HTR-8/SVneo (cell line): Measurements from ENCODE around the gene SGK1.
A peak's percentile ranks its signal among the peaks of the same experiment; 100 is the strongest.

Experiments
- DNase-seq: peaks from one replicate; pipeline ENCODE4 v3.0.0; 2011; ENCODE audit warnings: low spot score, mixed read lengths; ENCODE audit not compliant: insufficient read length
- FAIRE-seq: peaks from 2 replicates; lab custom pipeline; 2011; peaks lifted over from hg19 to GRCh38; lab: Jason Lieb, UNC

SGK1 gene

GRCh38 chr6:134317471-134318131, at the start of gene SGK1:
SGK1 (minus strand) TSS chr6:134318112; CDS start chr6:134317460, 652 bp downstream.
- DNase-seq (no peak), FAIRE-seq (no peak)

- peak; percentile 74 for DNase-seq
These were observed 45.6 kb upstream of the SGK1 start for GRCh38 chr6:134363323-134364039.

GRCh38 chr6:134361011-134361410, 43.1 kb upstream of the SGK1 start:
- FAIRE-seq (no peak), DNase-seq (no peak)

More at GRCh38 chr6:134363323-134364039, 45.6 kb upstream of the SGK1 start:
- FAIRE-seq, result peak; percentile 70

- DNase-seq (no peak), FAIRE-seq (no peak)
These were observed 41.4 kb upstream of the SGK1 start for GRCh38 chr6:134359302-134359701.

GRCh38 chr6:134358320-134358719, 40.4 kb upstream of the SGK1 start:
- FAIRE-seq, result no peak
- DNase-seq, result peak; percentile 21

GRCh38 chr6:134357022-134357487, 39.1 kb upstream of the SGK1 start:
- no peak for DNase-seq
- FAIRE-seq, result no peak

GRCh38 chr6:134356405-134356804, 38.5 kb upstream of the SGK1 start:
- FAIRE-seq, result no peak

GRCh38 chr6:134352786-134353480, 35.0 kb upstream of the SGK1 start:
- DNase-seq (peak; percentile 37), FAIRE-seq (no peak)

More at GRCh38 chr6:134356405-134356804, 38.5 kb upstream of the SGK1 start:
- no peak for DNase-seq

- no peak for FAIRE-seq
- DNase-seq, result no peak
These were observed 33.9 kb upstream of the SGK1 start for GRCh38 chr6:134351615-134352474.

GRCh38 chr6:134347885-134348805, 30.2 kb upstream of the SGK1 start:
- DNase-seq, result peak; percentile 62
- FAIRE-seq, result peak; percentile 51

GRCh38 chr6:134346932-134347545, 29.1 kb upstream of the SGK1 start:
- FAIRE-seq, result no peak
- DNase-seq, result no peak

- DNase-seq (no peak), FAIRE-seq (peak; percentile 13)
These were observed 27.9 kb upstream of the SGK1 start for GRCh38 chr6:134345789-134346188.

- FAIRE-seq (no peak), DNase-seq (no peak)
These were observed 25.2 kb upstream of the SGK1 start for GRCh38 chr6:134343066-134343465.

- no peak for DNase-seq
- no peak for FAIRE-seq
These were observed 24.2 kb upstream of the SGK1 start for GRCh38 chr6:134341999-134342567.

- FAIRE-seq (no peak), DNase-seq (no peak)
These were observed 22.5 kb upstream of the SGK1 start for GRCh38 chr6:134340179-134340975.

GRCh38 chr6:134339216-134339615, 21.3 kb upstream of the SGK1 start:
- FAIRE-seq (no peak), DNase-seq (no peak)

GRCh38 chr6:134331256-134331655, 13.3 kb upstream of the SGK1 start:
- no peak for DNase-seq
- no peak for FAIRE-seq
